HG03442 (cell line): ENCODE results near the gene ZNF639.
"Not testable (repeated sequence)": the region's sequence is repeated elsewhere in the genome, so short reads cannot be mapped to it uniquely, and the experiment has no call there.

ENCODE experiments used
- ATAC-seq: cut with Tn5 transposase; IDR thresholded peaks from one replicate; pipeline ENCODE4 v1.9.1; 2021; ENCODE audit warnings: mild to moderate bottlenecking, moderate library complexity; ENCODE audit not compliant: unreplicated experiment

The ZNF639 gene

DNA sequence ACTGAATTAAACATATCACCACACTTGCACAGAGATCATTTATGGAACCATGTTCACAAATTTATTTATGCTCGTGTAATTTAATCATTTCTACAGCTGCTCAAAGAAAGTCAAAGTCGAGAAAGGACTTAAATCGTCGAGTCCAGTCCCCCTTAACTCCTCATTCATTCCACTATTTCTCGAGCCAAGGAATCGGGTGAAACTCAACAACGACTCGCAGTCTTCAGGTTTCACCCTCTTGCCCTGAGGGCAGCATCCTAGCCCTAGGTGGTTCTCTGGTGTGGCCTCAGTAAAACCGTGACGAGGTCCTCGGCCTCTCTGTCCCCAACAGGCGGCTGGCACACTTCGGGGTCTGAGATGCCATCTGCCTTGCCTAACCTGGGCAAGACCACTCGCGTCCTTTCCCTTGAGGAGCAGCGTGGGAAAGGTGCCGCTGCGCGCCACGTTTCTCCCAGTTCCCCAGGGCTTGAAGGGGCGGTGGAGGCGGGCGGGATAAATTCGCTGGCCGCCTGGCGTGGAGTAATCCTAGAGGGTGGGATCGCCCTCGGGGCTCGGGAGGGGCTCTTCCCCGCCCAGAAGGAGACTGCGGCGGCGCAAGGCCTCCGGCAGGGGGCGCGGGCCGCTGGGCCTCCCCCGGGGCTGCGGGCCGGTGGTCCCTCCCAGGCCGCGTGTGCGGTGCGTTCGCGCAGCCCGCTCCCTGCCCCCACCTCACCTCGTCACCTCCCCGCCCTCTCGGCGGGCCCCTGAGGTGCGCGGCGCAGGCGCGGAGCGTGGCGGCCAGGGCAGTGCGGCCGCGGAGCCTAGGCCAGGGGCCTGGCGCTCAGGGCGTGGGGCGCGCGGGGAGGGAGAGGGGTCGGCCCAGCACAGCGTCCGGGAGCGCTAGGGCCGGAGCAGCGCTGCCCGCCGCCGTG lies at the start of gene ZNF639:
TSS of gene ZNF639 (plus strand) at position 746 of the 911 bp plus-strand sequence. CDS start 5,263 bp downstream, outside the sequence.
- peak; percentile 61 for ATAC-seq

DNA sequence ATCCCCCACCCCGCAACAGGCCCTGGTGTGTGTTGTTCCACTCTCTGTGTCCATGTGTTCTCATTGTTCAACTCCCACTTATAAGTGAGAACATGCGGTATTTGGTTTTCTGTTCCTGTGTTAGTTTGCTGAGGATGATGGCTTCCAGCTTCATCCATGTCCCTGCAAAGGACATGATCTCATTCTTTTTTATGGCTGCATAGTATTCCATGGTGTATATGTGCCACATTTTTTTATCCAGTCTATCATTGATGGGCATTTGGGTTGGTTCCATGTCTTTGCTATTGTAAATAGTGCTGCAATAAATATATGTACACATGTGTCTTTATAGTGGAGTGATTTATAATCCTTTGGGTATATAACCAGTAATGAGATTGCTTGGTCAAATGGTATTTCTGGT lies 48.4 kb upstream of the ZNF639 start:
- not testable (repeated sequence) for ATAC-seq

DNA sequence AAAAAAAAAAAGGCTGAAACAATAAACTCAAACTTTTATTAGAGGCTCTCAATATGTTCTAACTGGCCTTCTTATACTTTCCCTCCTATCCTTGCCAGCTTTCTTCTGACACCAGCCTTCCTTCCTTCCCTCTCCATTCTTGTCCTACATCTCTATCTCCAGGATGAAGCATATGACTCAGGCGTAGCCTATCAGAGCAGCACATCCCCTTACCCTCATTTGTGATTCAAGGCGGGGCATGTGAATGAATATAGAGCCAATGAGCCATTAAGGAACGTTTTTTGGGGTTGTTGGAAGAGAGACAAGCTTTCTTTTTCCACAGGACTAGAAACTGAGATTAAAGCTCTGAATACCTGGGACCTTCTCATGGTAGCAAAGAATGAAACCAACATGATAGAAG lies 46.8 kb upstream of the ZNF639 start:
- ATAC-seq, result no peak

DNA sequence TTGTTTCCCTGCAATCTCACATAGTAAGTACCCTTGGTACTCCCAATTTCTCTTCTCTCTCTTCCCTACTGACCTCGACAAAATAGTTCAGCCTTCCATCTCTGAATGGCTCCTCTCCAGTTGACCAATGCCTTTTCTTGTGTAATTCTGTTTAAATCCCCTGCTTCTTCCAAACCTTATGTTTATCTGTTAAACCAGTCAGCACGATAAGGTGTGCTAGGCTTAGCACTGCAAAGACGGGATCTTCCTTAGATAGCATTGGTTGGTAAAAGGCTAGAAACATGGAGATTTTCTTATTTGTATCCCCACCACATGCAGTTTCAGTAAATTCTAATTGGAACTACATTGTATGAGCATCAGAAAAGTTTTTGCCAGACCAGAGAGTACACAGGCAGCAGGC lies 46.1 kb upstream of the ZNF639 start:
- no peak for ATAC-seq

DNA sequence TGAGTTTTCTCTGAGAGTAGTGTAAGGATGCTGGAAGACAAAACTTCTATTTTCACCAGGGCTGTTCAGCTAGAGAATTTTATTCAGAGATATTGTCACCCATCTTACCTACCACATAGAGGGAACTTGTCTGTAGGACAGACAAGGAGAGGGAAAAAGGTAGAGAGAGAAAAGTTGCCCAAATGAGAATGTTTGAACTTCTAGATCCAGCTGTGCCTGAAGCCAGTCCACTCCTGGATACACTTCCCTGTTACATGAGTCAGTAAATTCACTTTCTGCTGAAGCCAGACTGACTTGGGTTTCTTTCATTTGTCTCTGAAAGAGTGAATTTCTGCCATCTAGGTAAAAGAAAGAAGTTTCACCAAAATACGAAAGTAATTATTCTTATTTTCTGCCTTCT lies 44.7 kb upstream of the ZNF639 start:
- ATAC-seq, result no peak

- no peak for ATAC-seq
These were observed 43.7 kb upstream of the ZNF639 start for GRCh38 chr3:179278932-179279693.

DNA sequence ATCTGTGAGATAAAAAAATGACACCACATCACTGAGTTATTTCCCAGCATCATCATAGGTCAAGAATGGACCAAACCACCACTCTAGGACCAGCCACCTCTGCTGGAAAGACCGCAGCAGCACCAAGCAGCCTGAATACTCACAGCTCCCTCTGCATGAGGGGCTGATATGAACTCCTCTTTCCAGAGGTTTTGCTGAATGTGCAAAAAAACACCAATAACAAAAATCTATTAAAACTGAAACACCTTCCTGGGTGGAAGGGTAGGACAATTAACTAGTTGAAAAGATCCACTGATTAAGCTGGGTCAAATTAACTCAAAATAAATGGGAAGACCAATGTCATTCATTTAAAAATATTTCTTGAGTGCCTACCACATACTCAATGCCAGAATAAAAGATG lies 43.0 kb upstream of the ZNF639 start:
- ATAC-seq, result no peak

GRCh38 chr3:179281825-179282224 lies 41.0 kb upstream of the ZNF639 start:
- ATAC-seq, result no peak

GRCh38 chr3:179286331-179286730 lies 36.5 kb upstream of the ZNF639 start:
- no peak for ATAC-seq

DNA sequence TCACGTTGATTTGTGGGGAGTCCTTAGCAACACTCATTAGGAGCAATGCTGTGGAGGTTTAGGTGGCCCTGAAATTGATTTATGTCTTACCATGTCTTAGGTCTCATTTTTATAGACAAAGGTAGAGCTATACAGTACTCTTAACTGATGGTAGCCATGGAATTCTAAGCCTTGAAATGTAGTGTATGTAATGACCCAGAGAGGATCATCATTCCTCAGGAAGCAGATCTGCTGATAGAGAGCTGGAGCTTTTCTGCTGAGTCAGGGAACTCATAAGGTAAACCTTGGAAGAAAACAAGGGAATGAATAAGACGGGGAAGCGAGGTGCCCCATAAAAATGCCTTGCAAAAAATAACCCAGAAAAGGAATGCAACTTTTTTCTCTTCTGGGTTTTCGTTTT lies 34.0 kb upstream of the ZNF639 start:
- no peak for ATAC-seq

DNA sequence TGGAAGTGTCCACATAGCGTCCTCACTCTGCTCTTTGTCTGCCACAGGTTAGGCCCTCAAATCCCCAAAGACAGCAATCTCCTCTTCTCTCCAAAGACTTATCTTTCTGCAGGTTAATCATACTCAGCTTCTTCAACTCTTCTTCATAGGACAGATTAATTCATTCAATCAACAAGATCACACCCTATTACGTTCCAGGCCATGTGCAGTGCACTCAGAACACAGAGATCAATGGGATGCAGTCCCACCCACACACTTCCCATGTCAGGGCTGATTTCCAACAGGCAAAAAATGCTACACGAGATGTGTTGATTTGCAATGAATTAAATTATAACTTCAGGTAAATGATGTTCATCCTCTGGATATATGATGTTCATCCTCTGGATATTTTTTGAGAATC lies 33.5 kb upstream of the ZNF639 start:
- ATAC-seq, result no peak

GRCh38 chr3:179292450-179292849 lies 30.4 kb upstream of the ZNF639 start:
- ATAC-seq, result no peak

DNA sequence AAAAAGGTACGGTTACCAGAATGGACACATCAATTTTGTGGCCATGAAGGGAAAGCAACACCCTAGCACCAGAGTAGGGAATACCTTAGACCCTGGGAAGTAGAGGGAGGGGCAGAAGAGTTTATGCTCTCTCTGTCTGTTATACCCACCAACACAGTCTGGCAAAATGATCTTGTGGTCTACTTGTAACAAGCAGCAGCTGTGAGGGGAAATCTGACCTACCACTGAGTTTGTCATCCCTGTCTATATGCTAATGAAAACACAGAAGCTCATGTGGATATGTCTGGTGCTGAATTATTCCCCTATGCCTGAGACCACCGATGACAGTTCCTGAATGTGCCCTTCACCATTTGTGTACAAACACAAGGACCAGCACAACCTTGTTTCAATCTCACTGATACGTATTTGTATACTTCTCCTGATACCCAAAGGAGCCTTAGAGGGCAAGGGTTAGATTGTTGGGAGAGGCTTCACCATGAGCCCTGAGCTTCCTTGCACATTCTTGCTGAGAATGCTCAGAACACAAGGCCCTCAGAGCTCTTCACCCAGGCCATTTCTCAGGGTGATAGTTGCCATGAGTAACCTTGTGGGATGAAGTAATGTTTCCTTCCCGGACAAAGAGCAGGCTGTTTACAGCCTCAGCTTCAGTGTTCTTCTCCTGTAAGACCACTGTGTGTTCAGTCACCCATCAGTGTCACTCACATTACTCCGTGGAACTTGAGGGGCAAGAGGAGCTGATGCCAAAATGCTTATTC lies 24.7 kb upstream of the ZNF639 start:
- no peak for ATAC-seq

DNA sequence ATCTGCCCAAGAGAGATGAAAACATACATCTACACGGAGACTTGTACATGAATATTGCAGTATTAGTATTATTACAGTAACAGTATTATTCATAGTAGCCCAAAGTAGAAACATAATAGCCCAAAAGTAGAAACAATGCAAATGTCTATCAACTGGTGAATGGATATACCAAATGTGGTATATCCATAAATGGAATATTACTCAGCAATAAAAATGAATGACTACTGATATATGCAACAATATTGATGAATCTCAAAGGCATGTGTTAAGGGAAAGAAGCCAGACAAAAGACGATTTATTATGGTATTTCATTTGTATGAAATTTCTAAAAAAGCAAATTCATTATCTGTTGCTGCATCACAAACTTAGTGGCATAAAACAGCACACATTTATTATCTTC lies 23.5 kb upstream of the ZNF639 start:
- ATAC-seq, result no peak

GRCh38 chr3:179299999-179300613 lies 22.7 kb upstream of the ZNF639 start:
- peak; percentile 76 for ATAC-seq

- no peak for ATAC-seq
These were observed 21.2 kb upstream of the ZNF639 start for GRCh38 chr3:179301645-179302044.

DNA sequence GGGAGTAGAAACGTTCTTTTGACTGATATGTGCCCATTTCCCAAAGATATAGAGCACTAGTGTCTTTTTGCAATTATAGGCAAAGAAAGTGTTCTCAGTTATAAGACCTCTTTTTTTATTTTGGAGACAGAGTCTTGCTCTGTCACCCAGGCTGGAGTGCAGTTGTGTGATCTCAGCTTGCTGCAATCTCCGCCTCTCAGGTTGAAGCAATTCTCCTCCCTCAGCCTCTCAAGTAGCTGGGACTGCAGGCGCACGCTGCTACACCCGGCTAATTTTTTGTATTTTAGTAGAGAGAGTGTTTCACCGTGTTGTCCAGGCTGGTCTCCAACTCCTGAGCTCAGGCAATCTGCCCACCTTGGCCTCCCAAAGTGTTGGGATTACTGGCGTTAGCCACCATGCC lies 20.7 kb upstream of the ZNF639 start:
- no peak for ATAC-seq

- no peak for ATAC-seq
These were observed 18.2 kb upstream of the ZNF639 start for GRCh38 chr3:179304605-179305004.

GRCh38 chr3:179307362-179307761 lies 15.5 kb upstream of the ZNF639 start:
- ATAC-seq, result not testable (repeated sequence)

DNA sequence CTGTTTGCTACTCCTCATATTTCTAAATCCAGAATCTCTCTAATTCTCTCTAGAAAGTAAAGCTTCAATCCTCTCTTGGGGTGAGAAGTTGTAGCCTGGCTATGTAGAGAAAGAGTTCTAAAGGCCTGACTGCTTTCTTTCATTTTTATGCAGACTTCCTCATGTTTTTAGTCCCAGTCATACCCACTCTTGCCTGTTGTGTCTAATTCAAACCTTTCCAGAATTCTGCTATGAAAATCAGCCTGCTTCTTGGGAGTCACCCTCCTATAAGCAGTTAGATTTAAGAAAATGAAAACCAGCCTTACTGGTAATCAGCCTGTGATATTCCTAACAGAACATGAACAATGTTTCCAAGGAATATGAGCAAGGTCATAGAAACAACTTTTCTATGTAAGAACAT lies 14.8 kb upstream of the ZNF639 start:
- ATAC-seq, result no peak
